ENCODE results near the gene NFAT5. TPM values are rescaled to one million over a fixed set of nuclear protein-coding genes. Genes with fewer than 3 reads are reported as not detected.
A peak's percentile ranks its signal among the peaks of the same experiment; 100 is the strongest.

The NFAT5 gene
- total RNA-seq, 1 experiment from 2014 or later: 34.8 TPM

- Histone ChIP-seq H3K9me3 (ENCODE audit: low read depth, low read length, poor library complexity, severe bottlenecking) (no peaks in the 10 kb centered on the region), H3K36me3 (ENCODE audit: insufficient read depth, low read length, poor library complexity, severe bottlenecking) (peaks cover 8% of the 10 kb centered on the region), H3K4me1 (ENCODE audit: insufficient read depth, low read length, poor library complexity, severe bottlenecking) (no peaks in the 10 kb centered on the region), H3K27me3 (replicated peaks; ENCODE audit: insufficient read depth, low read depth, low read length, poor library complexity) (no peaks in the 10 kb centered on the region), H3K27ac (ENCODE audit: low read depth, low read length, poor library complexity, severe bottlenecking) (no peak overlapping the region), H3K4me3 (ENCODE audit: low read depth, low read length, poor library complexity, severe bottlenecking) (no peak overlapping the region)
- BruUV-seq (replicated peaks): no TSS peak
- ChIA-PET POLR2A (ENCODE audit: low non-redundant PET) (no interaction called here), CTCF (interaction anchor here (0.6 to 1.8 kb wide), 2 partner anchors 46 to 174 kb away, joined by 3 read pairs; partner anchors contain the start of gene NOB1)
- no peak for TF ChIP-seq CTCF (conservative IDR thresholded peaks at IDR 0.05; ENCODE audit: low read depth, low read length)
- no peak for TF ChIP-seq EZH2 (IDR thresholded peaks at IDR 0.05; ENCODE audit: borderline replicate concordance, low read depth, low read length, poor library complexity, severe bottlenecking)
- no peak for DNase-seq (ENCODE audit: low spot score)
- intact Hi-C loops (cut with micrococcal nuclease; ENCODE audit: unreplicated experiment): loop anchor here (5.0 to 10.0 kb wide), 2 partner anchors 227 to 311 kb away; no protein-coding TSS in a partner anchor
These were observed 142.3 kb downstream of the NFAT5 start for GRCh38 chr16:69707920-69708683.

GRCh38 chr16:69709456-69710084 lies 143.8 kb downstream of the NFAT5 start:
- Histone ChIP-seq H3K4me1 (ENCODE audit: insufficient read depth, low read length, poor library complexity, severe bottlenecking) (no peaks in the 10 kb centered on the region), H3K4me3 (ENCODE audit: low read depth, low read length, poor library complexity, severe bottlenecking) (no peak overlapping the region), H3K9me3 (ENCODE audit: low read depth, low read length, poor library complexity, severe bottlenecking) (no peaks in the 10 kb centered on the region), H3K27ac (ENCODE audit: low read depth, low read length, poor library complexity, severe bottlenecking) (no peak overlapping the region), H3K36me3 (ENCODE audit: insufficient read depth, low read length, poor library complexity, severe bottlenecking) (peaks cover 14% of the 10 kb centered on the region), H3K27me3 (replicated peaks; ENCODE audit: insufficient read depth, low read depth, low read length, poor library complexity) (no peaks in the 10 kb centered on the region)
- BruUV-seq (replicated peaks): no TSS peak
- ChIA-PET CTCF (interaction anchor here (1.8 kb wide), 1 partner anchor 45 kb away, joined by 3 read pairs; the partner anchor contains the start of gene NOB1), POLR2A (ENCODE audit: low non-redundant PET) (no interaction called here)
- peak; percentile 73 for TF ChIP-seq CTCF (conservative IDR thresholded peaks at IDR 0.05; ENCODE audit: low read depth, low read length)
- TF ChIP-seq EZH2 (IDR thresholded peaks at IDR 0.05; ENCODE audit: borderline replicate concordance, low read depth, low read length, poor library complexity, severe bottlenecking): no peak
- DNase-seq (ENCODE audit: low spot score): peak; percentile 81
- intact Hi-C loops (cut with micrococcal nuclease; ENCODE audit: unreplicated experiment): loop anchor here (1.0 to 10.0 kb wide), 3 partner anchors 45 to 312 kb away; partner anchors contain the start of gene NOB1

- H3K4me3 ChIP-seq (ENCODE audit: low read depth, low read length, poor library complexity, severe bottlenecking): no peak overlapping the region
- intact Hi-C loops (cut with micrococcal nuclease; ENCODE audit: unreplicated experiment): no loop called here
- ChIA-PET CTCF (no interaction called here), POLR2A (ENCODE audit: low non-redundant PET) (interaction anchor here (0.6 kb wide), 1 partner anchor 15 kb away, joined by 5 read pairs; the partner anchor contains the start of gene NQO1)
- no peak for DNase-seq (ENCODE audit: low spot score)
- no peak overlapping the region for H3K27ac ChIP-seq (ENCODE audit: low read depth, low read length, poor library complexity, severe bottlenecking)
- H3K36me3 ChIP-seq (ENCODE audit: insufficient read depth, low read length, poor library complexity, severe bottlenecking): peaks cover 14% of the 10 kb centered on the region
- no peak for TF ChIP-seq CTCF (conservative IDR thresholded peaks at IDR 0.05; ENCODE audit: low read depth, low read length)
- TF ChIP-seq EZH2 (IDR thresholded peaks at IDR 0.05; ENCODE audit: borderline replicate concordance, low read depth, low read length, poor library complexity, severe bottlenecking): no peak
- H3K27me3 ChIP-seq (replicated peaks; ENCODE audit: insufficient read depth, low read depth, low read length, poor library complexity): no peaks in the 10 kb centered on the region
- no peaks in the 10 kb centered on the region for H3K4me1 ChIP-seq (ENCODE audit: insufficient read depth, low read length, poor library complexity, severe bottlenecking)
- no peaks in the 10 kb centered on the region for H3K9me3 ChIP-seq (ENCODE audit: low read depth, low read length, poor library complexity, severe bottlenecking)
- no TSS peak for BruUV-seq (replicated peaks)
These were observed 145.5 kb downstream of the NFAT5 start for GRCh38 chr16:69711115-69711740.

Data from A673 (cell line).